Glutamatergic neuron (in vitro differentiated cells): ENCODE measurements around the gene CDK18. TPM values are rescaled to one million over a fixed set of nuclear protein-coding genes. Genes with fewer than 3 reads are reported as not detected.
A peak's percentile ranks its signal among the peaks of the same experiment; 100 is the strongest.

Experiments
- DNase-seq: peaks from one replicate; pipeline ENCODE4 v3.0.0; 2022
- H3K27ac Mint-ChIP-seq: one replicate; pipeline ENCODE4 v1.8.0; 2020; ENCODE audit warnings: mild to moderate bottlenecking, mixed read lengths, inconsistent platforms; ENCODE audit not compliant: unreplicated experiment
- H3K27me3 Mint-ChIP-seq: one replicate; pipeline ENCODE4 v1.8.0; 2020; ENCODE audit warnings: mild to moderate bottlenecking, moderate library complexity, mixed read lengths, inconsistent platforms; ENCODE audit not compliant: unreplicated experiment
- H3K36me3 Mint-ChIP-seq: one replicate; pipeline ENCODE4 v1.8.0; 2020; ENCODE audit warnings: mild to moderate bottlenecking, mixed read lengths, inconsistent platforms; ENCODE audit not compliant: unreplicated experiment
- H3K4me1 Mint-ChIP-seq: one replicate; pipeline ENCODE4 v1.8.0; 2020; ENCODE audit warnings: mild to moderate bottlenecking, low read depth, mixed read lengths, inconsistent platforms; ENCODE audit not compliant: unreplicated experiment
- H3K4me3 Mint-ChIP-seq: one replicate; pipeline ENCODE4 v1.8.0; 2020; ENCODE audit warnings: mild to moderate bottlenecking, mixed read lengths, inconsistent platforms; ENCODE audit not compliant: unreplicated experiment
- H3K9me3 Mint-ChIP-seq: one replicate; pipeline ENCODE4 v1.8.0; 2020; ENCODE audit warnings: mild to moderate bottlenecking, moderate library complexity, mixed read lengths, inconsistent platforms; ENCODE audit not compliant: unreplicated experiment
- CTCF ChIP-seq: fragments of 200-600 bp; sonication (generic); IDR thresholded peaks from one replicate; pipeline ENCODE4 v1.5.0; 2021; ENCODE audit not compliant: partially characterized antibody, unreplicated experiment
- total RNA-seq: library from RNA; stranded (reverse); fragmentation: NEBNext Ultra II Directional; extraction: Animal tissue kit (Norgen Biotek cat#: 25700); gene quantifications from one replicate; pipeline ENCODE4 v1.2.1, GENCODE V29; 2021; ENCODE audit not compliant: unreplicated experiment

CDK18 gene
- total RNA-seq, 1 donor from 2014 or later, result 1.7 TPM

DNA sequence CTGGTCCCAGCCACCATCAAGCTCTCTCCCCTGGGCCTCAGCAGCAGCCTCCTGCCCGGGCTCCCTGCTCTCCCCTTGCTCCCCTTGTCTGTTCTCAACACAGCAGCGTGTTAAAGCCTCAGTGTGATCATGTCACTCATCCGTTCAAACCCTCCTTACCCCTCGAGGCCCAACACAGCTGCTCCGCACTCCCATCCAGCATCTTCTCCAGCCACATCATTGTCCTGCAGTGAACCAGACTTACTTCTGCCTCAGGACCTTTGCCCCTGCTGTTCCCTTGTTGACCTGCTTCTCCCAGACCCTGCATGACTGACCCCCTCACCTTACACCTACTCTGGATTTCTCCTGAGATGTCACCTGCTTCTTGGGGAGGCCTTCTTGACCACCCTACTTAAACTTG lies 13.3 kb downstream of the CDK18 start:
- no peak for DNase-seq
- TF ChIP-seq CTCF, result no peak
- peaks cover 22% of the 10 kb centered on the region for H3K4me1 Mint-ChIP-seq
- H3K36me3 Mint-ChIP-seq, result no peaks in the 10 kb centered on the region
- H3K4me3 Mint-ChIP-seq, result no peak overlapping the region
- peaks cover 8% of the 10 kb centered on the region for H3K27me3 Mint-ChIP-seq
- peaks cover 10% of the 10 kb centered on the region for H3K9me3 Mint-ChIP-seq
- H3K27ac Mint-ChIP-seq, result no peak overlapping the region

GRCh38 chr1:205518661-205519540 lies 14.4 kb downstream of the CDK18 start:
- no peak overlapping the region for H3K4me3 Mint-ChIP-seq
- TF ChIP-seq CTCF, result no peak
- H3K9me3 Mint-ChIP-seq, result peaks cover 10% of the 10 kb centered on the region
- no peaks in the 10 kb centered on the region for H3K36me3 Mint-ChIP-seq
- DNase-seq, result no peak
- peaks cover 8% of the 10 kb centered on the region for H3K27me3 Mint-ChIP-seq
- H3K4me1 Mint-ChIP-seq, result peaks cover 23% of the 10 kb centered on the region
- H3K27ac Mint-ChIP-seq, result no peak overlapping the region

DNA sequence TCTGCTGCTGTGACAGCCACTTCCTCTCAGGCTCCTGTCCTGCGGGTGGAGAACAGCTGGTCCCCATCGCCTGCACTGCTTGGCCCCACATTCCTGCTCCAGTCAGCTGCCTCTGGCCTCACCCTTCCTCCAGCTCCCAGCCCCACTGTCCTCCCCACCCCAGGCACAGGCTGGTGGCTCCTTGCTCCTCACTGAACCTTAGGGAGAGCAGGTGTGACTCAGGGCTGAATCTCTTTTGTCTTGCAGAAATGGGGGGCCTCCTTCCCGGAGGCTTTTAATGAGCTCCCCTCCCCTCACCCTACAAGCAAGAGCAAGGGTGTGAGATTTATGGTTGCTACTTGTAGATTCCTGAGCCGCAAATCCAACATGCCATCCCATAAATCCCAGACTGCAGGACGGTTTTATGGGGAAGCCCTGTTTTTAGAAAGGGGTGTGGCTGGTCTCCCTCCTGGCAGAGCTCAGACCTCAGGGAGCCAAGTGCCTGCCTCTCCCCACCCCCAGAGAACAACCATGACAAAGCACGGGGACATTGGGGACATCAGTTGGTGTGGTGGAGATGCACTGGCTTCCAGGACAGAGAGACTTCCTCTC lies 15.2 kb downstream of the CDK18 start:
- peaks cover 28% of the 10 kb centered on the region for H3K4me1 Mint-ChIP-seq
- no peak overlapping the region for H3K4me3 Mint-ChIP-seq

GRCh38 chr1:205520709-205521108 lies 16.2 kb downstream of the CDK18 start:
- no peak overlapping the region for H3K27ac Mint-ChIP-seq
- no peak for TF ChIP-seq CTCF
- H3K4me1 Mint-ChIP-seq, result peaks cover 25% of the 10 kb centered on the region
- peaks cover 6% of the 10 kb centered on the region for H3K27me3 Mint-ChIP-seq
- no peak overlapping the region for H3K4me3 Mint-ChIP-seq
- no peaks in the 10 kb centered on the region for H3K36me3 Mint-ChIP-seq
- H3K9me3 Mint-ChIP-seq, result peaks cover 5% of the 10 kb centered on the region
- no peak for DNase-seq

More for the DNA sequence above, 15.2 kb downstream of the CDK18 start:
- H3K36me3 Mint-ChIP-seq, result no peaks in the 10 kb centered on the region
- H3K27me3 Mint-ChIP-seq, result peaks cover 8% of the 10 kb centered on the region
- peak overlapping the region; percentile 22 for H3K27ac Mint-ChIP-seq
- TF ChIP-seq CTCF, result no peak
- DNase-seq, result no peak
- peaks cover 10% of the 10 kb centered on the region for H3K9me3 Mint-ChIP-seq

- no peak for DNase-seq
- Mint-ChIP-seq H3K9me3 (peaks cover 5% of the 10 kb centered on the region), H3K4me1 (peaks cover 25% of the 10 kb centered on the region), H3K4me3 (no peak overlapping the region), H3K36me3 (no peaks in the 10 kb centered on the region), H3K27ac (peak overlapping the region; percentile 17), H3K27me3 (peaks cover 6% of the 10 kb centered on the region)
- no peak for TF ChIP-seq CTCF
Observed at GRCh38 chr1:205521686-205522085, 17.2 kb downstream of the CDK18 start.
